Measurements from ENCODE around the gene MMP14. TPM values are rescaled to one million over a fixed set of nuclear protein-coding genes. Genes with fewer than 3 reads are reported as not detected.

Gene MMP14
- total and polyA plus RNA-seq, 12 donors: 15.5 to 161 (median 71.1) TPM

DNA sequence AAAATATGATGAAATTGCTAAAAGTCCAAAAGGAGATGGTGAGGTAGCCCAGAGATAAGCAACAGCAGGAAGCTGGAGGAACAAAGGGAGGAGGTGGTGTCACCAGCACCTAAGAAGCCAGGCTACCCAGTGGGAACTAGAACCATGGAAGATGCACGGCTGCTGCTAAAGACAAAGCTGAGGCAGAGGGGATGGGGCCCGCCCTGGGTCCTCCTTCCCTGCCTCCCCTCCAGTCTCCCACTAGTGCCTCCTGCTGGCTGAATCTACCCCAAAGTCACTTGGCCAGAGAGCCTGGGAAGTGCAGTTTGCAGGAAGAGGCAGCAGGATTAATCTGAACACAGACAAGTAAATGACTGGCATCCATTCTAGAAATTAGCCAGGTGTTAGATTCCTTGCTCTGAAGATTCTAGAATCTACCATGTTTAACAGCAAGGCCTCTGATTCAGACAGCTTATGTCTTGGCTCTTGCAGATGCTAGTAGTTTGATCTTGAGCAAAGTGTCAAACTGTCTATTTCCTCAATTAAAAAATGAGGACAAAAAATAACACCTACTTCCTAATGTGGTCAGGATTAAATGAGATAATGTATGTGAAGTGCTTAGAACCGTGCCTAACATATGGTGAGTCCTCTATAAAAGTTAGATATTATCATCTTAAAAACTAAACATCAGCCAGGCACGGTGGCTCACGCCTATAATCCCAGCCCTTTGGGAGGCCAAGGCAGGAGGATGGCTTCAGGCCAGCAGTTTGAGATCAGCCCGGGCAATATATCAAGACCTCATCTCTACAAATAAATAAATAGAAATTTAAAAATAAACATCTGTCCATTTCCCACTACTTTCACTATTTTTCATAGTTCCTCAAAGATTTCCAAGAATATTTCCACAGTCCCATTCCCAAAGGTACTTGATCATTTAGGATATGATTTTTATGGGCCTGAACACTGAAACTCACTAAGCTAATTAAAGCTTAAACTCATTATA, 29.3 kb downstream of the MMP14 start:
- intact Hi-C loops (cut with DNase I): no loop called here
- H3K4me1 ChIP-seq (replicated peaks in 1 of 2): peaks cover 7% of the 10 kb centered on the region in 2 donors
- no peak for TF ChIP-seq POLR2A (IDR thresholded peaks at IDR 0.05)
- TF ChIP-seq, protein P1, sequence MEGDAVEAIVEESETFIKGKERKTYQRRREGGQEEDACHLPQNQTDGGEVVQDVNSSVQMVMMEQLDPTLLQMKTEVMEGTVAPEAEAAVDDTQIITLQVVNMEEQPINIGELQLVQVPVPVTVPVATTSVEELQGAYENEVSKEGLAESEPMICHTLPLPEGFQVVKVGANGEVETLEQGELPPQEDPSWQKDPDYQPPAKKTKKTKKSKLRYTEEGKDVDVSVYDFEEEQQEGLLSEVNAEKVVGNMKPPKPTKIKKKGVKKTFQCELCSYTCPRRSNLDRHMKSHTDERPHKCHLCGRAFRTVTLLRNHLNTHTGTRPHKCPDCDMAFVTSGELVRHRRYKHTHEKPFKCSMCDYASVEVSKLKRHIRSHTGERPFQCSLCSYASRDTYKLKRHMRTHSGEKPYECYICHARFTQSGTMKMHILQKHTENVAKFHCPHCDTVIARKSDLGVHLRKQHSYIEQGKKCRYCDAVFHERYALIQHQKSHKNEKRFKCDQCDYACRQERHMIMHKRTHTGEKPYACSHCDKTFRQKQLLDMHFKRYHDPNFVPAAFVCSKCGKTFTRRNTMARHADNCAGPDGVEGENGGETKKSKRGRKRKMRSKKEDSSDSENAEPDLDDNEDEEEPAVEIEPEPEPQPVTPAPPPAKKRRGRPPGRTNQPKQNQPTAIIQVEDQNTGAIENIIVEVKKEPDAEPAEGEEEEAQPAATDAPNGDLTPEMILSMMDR (IDR thresholded peaks at IDR 0.05): no peak
- H3K27ac ChIP-seq: no peak overlapping the region
- H3K36me3 ChIP-seq (replicated peaks in 1 of 2): no peaks in the 10 kb centered on the region
- DNase-seq: no peak
- 61 to 69% (median 67%) methylated on average over 6 of the region's 6 CpGs for WGBS, 4 donors
- H3K4me3 ChIP-seq: no peak overlapping the region
- no peaks in the 10 kb centered on the region for H3K27me3 ChIP-seq
- H3K9me3 ChIP-seq (replicated peaks in 1 of 3): no peaks in the 10 kb centered on the region

DNA sequence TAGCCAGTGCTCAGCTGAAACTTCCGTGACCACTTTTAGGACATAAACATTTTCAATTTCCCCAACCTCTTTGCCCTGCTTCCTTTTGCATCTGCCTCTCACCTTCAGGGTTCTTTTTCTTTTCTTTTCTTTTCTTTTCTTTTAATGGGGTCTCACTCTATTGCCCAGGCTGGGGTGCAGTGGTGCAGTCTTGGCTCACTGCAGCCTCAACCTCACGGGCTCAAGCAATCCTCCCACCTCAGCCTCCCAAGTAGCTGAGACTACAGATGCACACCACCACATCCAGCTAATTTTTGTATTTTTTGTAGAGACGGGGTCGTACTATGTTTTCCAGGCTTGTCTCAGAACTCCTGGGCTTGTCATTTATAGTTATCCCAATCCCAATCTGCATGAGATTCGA, 30.5 kb downstream of the MMP14 start:
- H3K27me3 ChIP-seq: no peaks in the 10 kb centered on the region
- intact Hi-C loops (cut with DNase I): no loop called here
- DNase-seq: no peak
- H3K36me3 ChIP-seq (replicated peaks in 1 of 2): no peaks in the 10 kb centered on the region
- no peak for TF ChIP-seq POLR2A (IDR thresholded peaks at IDR 0.05)
- TF ChIP-seq, protein P1 (IDR thresholded peaks at IDR 0.05): no peak
- H3K4me1 ChIP-seq (replicated peaks in 1 of 2): peaks cover 10% of the 10 kb centered on the region in 2 donors
- H3K9me3 ChIP-seq (replicated peaks in 1 of 3): no peaks in the 10 kb centered on the region
- H3K27ac ChIP-seq: no peak overlapping the region
- no peak overlapping the region for H3K4me3 ChIP-seq
- WGBS, 4 donors: 93 to 95% (median 95%) methylated on average over 5 of the region's 5 CpGs

DNA sequence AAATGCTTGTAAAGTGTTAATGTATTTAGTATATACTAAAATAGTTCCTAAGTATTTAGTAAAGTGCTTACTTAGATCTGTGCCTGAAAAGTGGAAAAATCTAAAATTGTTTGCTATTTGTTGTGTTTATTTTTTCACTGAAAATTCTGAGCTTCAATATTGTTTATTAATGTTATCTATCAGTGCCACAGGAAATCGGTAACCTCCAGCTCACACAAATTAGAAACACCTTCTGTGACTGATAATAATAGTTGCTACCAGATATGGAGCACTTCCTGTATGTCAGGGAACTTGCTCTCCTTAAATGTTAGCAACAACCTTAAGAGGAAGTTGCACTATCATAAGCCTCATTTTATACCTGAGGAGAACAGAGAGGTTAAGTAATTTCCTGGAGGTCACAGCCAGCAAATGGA, 34.4 kb downstream of the MMP14 start:
- no peak for DNase-seq
- H3K4me3 ChIP-seq: peak overlapping the region in 2 of 4 donors; percentile 88 to 89
- 3 to 5% (median 4%) methylated on average over 1 of the region's 1 CpG for WGBS, 4 donors
- H3K4me1 ChIP-seq (replicated peaks in 1 of 2): peaks cover 15 to 19% of the 10 kb centered on the region in 2 donors
- no peaks in the 10 kb centered on the region for H3K9me3 ChIP-seq (replicated peaks in 1 of 3)
- H3K36me3 ChIP-seq (replicated peaks in 1 of 2): peaks cover 0 to 25% of the 10 kb centered on the region in 2 donors
- intact Hi-C loops (cut with DNase I): no loop called here
- peak overlapping the region; percentile 83 to 97 (median 93) for H3K27ac ChIP-seq
- H3K27me3 ChIP-seq: no peaks in the 10 kb centered on the region
- TF ChIP-seq POLR2A (IDR thresholded peaks at IDR 0.05): no peak
- TF ChIP-seq, protein P1 (IDR thresholded peaks at IDR 0.05): no peak

DNA sequence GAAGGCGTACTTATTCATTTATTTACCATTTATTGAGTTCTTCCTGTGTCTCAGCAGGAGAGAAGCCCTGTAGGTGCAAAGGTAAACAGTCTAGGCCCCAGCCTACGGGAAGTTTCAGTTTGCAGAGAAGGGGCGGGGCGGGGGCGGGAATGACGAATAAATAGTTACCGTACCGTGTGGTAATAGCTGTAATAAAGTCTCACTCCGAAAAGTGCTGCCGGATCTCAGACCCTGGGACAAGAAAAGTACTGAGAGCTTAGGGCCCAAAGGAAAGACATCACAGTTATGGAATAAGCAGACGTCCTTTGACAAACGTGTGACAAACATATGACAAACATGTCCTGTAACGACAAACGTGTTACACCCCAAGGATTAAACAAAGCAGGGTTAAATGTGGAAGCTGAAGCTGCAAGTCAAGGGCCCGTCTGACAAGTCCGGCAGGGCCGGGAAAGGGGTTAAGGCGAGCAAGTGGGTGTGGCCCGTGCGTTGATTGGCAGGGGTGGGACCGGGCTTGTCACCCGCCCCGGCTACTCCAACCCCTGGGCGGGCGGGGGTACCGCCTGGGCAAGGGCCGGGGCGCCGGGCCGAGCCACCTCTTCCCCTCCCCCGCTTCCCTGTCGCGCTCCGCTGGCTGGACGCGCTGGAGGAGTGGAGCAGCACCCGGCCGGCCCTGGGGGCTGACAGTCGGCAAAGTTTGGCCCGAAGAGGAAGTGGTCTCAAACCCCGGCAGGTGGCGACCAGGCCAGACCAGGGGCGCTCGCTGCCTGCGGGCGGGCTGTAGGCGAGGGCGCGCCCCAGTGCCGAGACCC, 35.0 kb downstream of the MMP14 start, which contains the start of gene LRP10:
TSS of gene LRP10 (plus strand) at position 517 of the 809 bp plus-strand sequence. CDS start 564 bp downstream, outside the sequence.
- peak; percentile 93 to 97 (median 95) for DNase-seq
- H3K36me3 ChIP-seq (replicated peaks in 1 of 2): peaks cover 0 to 31% of the 10 kb centered on the region in 2 donors
- WGBS, 4 donors: 0 to 1% (median 0%) methylated on average over 37 to 50 of the region's 50 CpGs
- intact Hi-C loops (cut with DNase I): no loop called here
- H3K27me3 ChIP-seq: no peaks in the 10 kb centered on the region
- TF ChIP-seq POLR2A (IDR thresholded peaks at IDR 0.05): peak; percentile 47 to 82
- TF ChIP-seq, protein P1 (IDR thresholded peaks at IDR 0.05): no peak
- H3K9me3 ChIP-seq (replicated peaks in 1 of 3): no peaks in the 10 kb centered on the region
- peak within 1 kb of the TSS; percentile 57 to 96 (median 88) for H3K4me3 ChIP-seq
- H3K27ac ChIP-seq: peak within 1 kb of the TSS; percentile 83 to 97 (median 93)
- H3K4me1 ChIP-seq (replicated peaks in 1 of 2): peaks cover 15 to 19% of the 10 kb centered on the region in 2 donors

Data from adrenal gland (tissue), 12 donors.